GM21619 (cell line): ENCODE measurements around the gene PEX14.

Source experiments
- ATAC-seq: cut with Tn5 transposase; IDR thresholded peaks from one replicate; pipeline ENCODE4 v1.9.1; 2021; ENCODE audit not compliant: unreplicated experiment

Gene PEX14

DNA sequence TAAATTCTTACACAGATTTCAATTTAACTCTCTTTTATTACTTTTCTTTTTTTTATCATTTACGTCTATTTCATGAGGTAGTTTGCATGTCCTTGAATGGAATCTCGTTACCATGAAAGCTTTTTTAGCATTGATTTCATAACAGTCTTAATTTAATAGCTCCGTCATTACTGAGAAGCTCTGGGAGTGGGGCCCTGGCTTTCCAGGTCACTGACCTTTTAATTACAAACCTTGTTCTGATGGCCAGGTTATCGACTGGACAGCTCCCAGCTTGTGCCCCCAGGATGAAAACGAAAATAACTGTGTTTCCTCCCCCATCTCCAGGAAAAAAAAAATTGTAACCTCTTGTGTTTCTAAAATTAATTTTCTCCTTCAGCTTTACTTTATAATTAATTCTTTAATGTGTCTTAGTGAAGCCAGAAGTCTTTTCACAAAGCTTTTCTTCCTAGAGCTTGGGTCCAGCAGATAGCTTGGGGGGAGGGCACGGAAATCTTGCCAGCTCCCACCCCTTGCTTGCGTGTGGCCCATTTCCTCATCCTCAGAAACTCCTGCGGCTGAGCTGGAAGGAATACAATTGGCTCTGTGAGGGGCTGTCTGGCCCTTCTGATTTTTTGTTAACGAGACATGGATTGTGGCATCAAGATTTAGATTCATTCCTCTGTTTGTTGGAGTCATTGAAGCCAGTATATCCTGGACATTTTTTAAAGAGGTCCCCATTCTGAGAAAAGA is 65.7 kb downstream of the PEX14 start:
- ATAC-seq = no peak

DNA sequence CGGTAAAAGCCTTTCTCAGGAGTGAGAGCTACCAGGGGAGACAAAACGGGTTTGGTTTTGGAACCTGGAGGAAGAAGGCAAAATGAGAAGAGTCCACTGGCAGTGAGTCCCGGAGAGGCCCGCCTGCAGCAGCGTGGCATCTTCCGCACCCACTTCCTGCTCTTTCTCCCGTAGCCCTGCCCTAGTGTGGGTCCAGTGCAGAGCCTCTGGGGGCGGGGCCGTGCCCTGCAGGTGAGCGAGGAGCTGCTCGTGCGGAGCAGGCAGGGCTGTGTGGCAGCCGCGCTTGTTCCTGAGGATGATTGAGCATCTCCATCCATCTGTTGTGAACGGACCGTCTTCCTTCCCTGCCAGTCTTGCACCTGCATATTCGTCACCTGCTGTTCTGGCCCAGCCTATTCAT is 66.5 kb downstream of the PEX14 start:
- ATAC-seq = no peak

DNA sequence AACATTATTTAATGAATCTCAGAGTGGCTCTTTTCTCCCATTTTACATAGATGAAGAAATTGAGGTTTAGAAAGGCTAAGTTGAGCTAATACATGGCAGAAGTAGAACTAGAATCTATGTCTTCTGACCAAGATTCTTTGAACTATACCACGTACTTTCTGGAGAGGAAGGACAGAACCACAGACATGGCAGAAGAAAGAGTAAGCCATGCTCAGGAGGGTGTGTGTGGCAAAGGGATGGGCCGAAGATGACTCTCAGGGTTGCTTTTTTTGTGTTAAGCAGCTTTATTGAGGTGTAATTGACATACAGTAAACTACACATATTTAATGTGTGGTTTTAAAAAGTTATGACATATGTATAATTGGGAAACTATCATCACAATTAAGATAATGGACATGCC is 69.5 kb downstream of the PEX14 start:
- no peak for ATAC-seq

DNA sequence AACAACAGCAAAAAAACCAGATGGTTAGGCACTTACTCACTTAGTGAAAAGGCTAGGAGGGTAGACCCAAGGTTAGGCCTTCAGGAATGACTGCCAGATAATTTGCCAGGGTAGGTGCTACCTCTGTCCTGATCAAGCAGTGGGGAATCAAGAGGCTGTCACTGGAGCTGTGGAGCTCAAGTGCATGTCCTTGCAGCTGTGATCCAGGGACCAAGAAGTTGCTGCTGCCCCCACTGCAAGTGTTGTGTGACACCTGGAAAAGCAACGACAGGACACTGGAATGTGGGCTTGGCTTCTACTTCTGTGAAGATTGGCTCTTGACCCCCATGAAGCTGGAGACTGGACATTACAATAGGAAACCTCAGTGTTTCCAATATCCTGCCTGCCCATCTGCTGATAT is 72.1 kb downstream of the PEX14 start:
- no peak for ATAC-seq

DNA sequence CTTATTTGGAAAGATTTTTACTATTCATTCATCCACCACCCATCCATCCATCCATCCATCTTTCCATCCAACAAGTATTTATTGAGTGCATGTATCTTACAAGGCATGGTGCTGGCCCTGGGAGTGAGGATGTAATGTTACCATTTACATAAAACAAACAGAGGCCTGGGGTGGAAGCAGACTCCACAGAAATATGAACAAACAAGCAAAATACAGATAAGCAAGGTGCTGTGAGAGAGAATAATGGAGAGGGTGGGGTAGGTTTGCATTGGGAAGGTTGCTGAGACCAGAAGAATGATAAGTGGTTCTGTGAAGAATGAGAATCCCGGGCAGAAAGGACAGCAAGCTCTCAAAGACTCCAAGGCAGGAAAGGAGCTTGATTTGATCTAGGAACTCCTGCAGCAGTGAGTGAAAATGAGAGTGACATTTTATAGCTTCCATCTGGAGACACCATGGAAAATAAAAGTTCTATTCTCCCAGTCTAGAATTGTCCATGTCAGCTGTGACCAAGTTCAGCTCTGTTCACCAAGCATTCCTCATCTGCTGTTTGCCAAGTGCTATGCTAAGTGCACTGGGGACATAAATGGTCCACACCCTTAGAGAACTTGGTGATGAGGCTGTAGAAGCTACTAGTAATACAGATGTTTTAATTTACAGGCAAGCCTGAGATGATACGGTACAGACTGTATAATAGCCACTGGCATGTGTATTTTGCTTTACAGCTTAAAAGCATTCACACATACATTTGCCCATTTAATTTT is 75.3 kb downstream of the PEX14 start:
- ATAC-seq = no peak

DNA sequence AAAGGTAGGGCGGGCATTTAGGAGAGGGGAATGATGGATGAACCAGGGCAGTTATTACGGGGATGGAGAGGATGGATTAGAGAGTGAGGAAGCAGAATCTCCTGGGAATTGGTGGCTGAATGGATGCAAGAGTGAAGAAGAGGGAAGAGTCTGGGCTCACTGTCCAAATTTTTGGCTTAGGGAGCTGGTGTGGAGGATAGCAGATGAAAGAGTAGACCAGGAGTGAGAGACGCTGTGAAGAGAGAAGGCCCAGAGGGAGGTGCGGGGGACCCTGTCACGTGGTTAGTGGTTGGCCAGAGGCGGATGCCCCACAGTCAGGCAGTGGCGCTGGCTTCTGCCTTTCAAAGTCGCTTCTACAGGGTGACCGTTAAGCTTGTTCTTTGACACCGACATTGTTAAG is 78.4 kb downstream of the PEX14 start:
- ATAC-seq = no peak

DNA sequence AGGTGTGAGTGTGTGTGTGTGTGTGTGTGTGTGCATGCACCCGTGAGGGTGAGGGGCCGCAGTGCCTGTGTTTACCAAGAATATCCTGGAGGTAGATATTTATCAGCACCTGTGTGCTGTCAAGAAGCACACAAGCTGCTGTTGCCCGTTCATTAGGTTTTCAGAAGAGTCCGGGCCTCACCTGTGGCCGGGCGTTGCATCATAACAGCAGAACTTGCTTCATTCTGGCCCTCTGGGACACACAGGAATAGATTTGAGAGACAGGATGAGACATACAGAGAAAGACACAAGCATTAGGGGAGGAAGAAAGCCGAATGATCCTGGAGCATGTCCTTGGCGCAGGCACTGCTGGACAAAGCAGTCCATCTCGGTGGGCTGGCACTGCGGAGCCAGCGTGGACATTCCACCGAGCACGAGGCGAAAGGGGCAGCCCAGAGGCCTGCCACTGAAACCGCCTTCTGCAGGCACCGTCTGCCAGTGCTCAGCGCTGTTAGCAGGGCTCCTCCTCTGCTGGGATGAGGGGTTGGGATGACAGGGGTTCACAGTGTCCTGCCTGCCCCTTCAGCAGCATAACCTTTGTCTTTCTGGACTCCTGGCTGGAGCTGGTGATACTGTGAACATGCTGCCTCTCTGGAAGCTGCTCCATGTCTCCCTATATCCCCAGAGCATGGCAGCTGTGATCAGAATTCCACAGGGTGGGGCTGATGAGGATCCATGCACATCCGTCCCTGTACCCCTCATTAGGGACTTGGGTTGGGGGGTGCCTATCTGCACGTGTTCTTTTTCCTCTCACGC is 81.1 kb downstream of the PEX14 start:
- no peak for ATAC-seq

DNA sequence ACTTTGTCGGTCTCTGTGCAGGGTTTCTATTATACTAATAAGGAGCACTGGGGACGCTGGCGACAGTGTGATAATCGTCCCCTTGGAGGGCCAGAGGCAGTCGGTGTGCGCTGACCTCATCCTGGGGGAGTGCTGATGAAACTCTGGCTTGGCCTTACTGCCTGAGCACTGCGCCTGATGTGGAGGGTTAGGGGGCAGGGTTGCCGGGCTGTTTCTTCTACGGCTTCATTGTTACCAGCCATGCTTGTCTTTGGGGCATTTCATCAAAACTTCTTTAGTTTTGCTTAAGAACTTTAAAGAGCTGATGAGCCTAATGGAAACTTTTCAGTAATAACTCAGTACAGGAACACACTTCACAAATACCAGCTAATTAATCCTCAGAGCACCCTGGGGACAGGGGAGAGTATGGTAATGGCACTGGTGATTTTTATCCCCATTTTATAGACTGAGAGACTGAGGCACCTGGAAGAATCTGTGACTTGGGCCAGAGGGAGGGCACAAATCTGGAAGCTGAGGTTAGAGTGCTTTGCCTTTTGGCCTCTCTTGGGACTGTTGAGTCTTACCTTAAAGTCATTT is 81.8 kb downstream of the PEX14 start:
- no peak for ATAC-seq

DNA sequence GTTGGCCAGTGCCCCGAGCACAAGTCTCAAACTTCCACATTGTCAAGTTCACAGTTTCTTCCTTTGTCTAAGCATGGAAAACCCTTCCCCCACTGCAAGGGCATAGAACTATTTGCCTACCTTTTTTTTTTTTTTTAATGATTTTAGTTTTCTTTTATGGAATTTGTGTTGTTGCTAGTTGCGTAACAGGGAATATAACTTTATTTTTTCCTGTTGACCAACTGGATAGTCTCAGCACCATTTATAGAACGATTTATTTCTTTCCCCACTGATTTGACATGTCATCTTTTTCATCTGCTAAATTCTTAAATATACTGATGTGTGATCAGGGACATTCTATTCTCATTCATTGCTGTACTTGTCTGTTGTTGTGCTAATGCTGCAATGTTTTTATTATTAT is 83.0 kb downstream of the PEX14 start:
- no peak for ATAC-seq

DNA sequence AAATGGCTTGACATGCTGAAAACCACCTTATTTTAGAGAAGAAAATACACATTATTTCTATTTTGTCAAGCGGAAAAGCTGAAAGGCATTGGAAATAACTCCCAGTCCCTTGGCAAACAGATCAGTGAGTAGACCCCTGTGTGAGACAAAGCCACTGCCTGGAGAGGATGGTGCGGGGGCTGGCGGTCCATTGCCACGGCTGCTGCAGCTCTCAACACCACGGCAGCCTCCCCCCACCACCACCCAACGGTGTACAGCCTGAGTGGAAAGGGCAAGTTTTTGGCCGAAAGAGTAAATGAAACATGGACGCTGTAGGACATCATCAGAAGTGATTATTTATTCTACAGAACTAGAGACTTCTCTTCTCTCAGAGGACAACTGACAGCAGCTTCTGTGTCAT is 84.6 kb downstream of the PEX14 start:
- ATAC-seq = no peak

DNA sequence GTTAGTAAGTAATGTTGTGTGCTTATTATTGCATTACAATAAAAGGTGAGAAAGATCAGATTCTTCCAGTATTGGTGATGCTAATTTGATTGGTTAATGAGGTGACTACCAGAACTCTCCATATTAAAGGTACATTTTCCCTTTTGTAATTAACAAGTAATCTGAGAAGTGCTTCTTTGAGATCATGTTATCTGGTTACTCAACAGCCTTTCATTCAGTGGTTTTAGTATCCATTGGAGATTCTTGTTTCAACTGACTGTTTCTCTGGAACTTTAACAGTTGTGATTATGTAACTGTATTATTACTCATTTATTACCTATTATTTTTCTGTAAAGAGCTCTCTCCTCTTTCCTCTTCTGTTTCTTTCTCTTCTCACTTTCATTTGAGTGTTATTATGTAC is 86.7 kb downstream of the PEX14 start:
- no peak for ATAC-seq

DNA sequence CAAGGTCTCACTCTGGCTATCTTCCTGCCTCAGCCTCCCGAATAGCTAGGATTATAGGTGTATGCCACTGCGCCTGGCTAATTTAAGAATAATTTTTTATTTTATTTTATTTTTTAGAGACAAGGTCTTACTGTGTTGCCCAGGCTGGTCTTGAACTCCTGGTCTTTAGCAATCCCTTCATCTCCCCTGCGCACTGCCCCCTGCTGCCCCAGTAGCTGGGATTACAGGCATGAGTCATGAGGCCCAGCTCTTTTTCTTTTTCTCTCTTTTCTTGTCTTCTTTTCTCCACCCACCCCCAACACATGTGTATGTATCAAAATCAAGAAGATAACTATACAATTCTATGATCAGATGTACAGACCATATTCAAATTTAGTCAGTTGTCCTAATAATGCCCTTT is 87.2 kb downstream of the PEX14 start:
- no peak for ATAC-seq

DNA sequence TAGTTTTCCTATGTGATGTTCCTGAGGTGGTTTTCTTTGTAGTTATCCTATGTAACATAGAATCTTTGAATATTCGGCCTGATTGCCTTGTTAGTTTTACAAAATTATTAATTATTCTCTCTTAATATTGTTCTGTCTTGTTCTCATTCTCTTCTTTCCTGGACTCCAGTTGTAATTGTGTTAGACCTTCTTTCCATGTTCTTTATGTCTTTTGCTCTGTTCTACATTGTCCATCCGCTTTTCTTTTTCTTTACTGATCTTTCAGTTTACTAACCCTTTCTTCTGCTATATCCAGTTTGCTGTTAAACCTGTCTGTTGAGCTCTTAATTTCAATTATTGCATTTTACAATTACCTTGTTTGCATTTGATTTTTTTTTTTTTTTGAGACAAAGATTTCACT is 89.3 kb downstream of the PEX14 start:
- ATAC-seq = no peak

DNA sequence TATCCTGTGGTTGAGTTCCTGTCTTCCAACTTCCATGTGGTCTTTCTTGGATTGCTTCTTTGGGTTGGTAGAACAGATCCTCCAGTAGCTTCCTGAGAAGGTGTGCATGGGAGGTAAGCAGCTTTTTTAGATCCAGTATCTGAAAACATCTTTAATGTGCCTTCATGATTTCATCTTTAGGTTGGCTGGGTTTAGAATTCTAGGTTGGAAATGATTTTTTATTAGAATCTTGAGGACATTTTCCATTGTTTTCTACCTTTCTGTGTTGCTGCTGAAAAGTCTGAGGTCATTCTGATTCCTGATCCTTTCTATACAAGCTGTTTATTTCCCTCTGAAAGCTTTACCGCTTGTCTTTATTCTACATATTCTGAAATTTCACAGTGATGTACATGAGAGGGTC is 94.8 kb downstream of the PEX14 start:
- no peak for ATAC-seq

DNA sequence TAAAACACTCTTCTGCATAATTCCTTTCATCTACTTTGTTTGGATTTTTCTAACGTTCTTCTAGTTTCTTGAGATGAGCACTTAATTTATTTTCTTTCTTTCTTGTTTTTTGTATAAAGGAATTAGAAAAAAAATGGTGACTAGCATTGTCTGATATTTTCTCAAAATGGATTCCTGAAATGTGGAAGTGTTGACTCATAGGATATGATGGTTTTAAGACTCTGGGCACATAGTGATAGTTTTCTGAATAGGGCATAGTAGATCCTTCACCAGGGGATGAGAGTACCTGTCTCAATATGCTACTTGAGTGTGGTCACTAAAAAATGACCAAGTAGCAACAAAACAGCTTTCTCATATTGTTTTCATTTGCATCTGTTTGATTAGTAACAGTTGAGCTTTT is 100.9 kb downstream of the PEX14 start:
- ATAC-seq = no peak

DNA sequence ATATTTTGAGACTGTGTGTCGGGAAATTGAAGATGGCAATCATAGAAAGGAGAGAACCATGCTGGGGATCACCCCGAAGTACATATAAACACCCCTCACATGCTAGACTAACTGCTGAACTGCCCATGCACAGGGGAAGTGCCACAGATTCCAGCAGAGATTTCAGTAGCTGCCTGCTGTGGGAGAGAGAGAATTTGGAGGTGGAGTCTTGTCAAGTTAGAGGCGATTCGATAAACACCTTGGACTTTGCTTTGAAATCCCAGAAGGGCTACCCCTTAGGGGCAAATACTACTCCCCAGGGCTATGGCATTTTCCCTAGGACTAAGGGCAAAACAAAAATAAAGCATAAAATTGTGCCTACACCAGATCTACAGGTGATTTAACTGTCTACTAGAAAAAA is 103.3 kb downstream of the PEX14 start:
- no peak for ATAC-seq

DNA sequence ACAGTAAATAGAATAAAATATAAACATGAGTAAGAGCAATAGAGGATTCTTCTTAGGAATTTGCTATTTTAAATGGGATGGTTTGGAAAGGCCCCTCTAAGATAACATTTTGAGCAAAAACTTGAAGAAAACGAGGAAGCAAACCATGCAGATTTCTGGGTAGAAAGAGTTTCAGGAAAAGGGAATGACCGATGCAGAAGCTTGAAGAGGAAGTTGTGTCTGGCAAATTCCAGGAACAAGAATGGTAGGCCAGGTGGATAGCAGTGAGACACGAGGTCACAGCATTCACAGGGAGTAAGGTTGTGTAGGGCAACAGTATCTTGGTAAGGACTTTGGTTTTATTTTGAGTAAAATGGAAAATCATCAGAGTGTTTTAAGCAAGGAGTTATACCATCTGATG is 108.9 kb downstream of the PEX14 start:
- ATAC-seq = no peak

DNA sequence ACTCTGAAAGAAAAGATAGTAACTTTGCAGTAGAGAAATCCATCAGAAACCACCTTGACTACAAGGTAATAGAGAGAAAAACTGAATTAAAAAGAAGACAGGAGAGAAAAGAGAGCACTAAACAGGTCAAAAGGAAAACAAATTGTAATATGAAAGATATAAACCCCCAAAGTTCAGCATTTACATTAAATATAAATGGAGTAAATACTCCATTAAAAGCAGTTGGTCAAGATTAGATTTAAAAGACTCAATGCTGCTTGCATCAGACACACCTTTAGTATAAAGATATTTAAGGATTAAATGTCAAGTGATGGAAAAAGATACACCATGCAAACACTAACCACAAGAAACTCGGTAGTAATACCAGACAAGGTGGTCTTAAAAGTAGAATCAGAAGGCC is 110.5 kb downstream of the PEX14 start:
- no peak for ATAC-seq

DNA sequence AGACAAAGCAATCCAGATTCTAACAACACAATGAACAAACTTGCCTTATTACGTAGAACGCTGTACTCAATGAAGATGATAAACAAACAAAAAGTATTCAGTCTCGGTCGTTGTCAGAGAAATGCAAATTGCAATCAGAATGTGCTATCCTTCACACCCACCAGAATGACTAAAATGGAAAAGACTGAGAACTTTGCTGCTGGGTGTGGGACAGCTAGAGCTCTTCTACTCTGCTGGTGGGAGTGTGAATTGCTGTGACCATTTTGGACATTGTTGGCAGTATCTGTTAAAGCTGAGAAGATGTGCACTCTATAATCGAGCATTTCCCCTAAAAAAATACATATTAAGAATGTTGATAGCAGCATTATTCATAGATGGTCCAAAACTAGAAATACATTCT is 111.4 kb downstream of the PEX14 start:
- ATAC-seq = no peak

DNA sequence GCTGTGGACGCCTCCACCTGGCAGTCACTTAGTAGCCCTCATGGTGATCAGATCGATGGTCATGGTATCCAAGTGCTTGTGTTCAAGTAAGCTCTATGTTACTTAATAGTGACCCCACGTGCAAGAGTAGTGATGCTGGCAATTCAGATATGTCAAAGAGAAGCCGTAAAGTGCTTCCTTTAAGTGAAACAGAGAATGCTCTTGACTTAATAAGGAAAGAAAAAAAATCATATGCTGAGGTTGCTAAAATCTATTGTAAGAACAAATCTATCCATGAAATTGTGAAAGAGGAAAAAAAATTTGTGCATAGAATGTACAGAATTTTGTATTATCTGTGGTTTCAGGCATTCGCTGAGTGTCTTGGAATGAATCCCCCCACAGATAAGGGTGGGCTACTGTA is 113.9 kb downstream of the PEX14 start:
- ATAC-seq = no peak

DNA sequence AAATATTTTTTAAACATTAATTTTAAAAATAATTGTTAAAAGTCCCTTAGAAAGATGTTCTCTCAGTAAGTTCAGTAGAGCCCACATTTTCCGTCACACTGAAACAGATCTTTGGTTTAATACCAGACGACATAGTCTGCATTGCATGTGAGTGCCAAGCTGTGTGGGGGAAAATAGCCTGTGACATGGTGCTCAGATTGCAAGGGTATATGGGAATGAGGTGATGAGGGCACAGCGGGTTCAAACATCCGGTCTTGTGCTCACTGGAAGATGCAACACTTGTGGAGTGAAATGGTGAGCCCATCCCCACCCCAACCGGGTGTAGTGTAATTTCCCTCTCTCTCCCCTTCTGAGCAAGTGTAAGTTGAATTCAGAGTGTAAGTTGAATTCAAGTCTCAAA is 114.3 kb downstream of the PEX14 start:
- ATAC-seq = no peak

DNA sequence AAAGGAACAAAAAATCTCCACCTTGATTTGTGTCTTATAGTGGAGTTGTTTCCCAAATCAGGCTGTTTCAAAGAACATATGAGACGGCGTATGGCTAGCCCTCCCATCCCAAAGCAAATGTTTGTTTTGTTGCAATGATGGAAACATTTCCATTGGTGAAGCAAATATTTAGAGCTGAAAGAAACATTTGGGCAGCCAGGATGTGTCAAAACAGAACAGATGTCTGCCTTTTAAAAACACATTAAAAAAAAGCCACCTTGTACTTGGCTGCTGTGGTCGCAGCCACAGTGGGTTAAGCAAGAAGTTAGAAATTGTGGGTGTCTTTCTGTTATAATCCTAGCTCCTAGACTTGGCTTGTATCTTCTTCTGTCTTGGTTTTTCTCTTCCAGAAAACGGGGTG is 116.3 kb downstream of the PEX14 start:
- no peak for ATAC-seq
